Glutamatergic neuron (in vitro differentiated cells): ENCODE measurements around the gene SUSD2. TPM values are rescaled to one million over a fixed set of nuclear protein-coding genes. Genes with fewer than 3 reads are reported as not detected.
"Not testable (repeated sequence)": the region's sequence is repeated elsewhere in the genome, so short reads cannot be mapped to it uniquely, and the experiment has no call there.

Experiments
- DNase-seq: peaks from one replicate; pipeline ENCODE4 v3.0.0; 2022
- H3K27ac Mint-ChIP-seq: one replicate; pipeline ENCODE4 v1.8.0; 2020; ENCODE audit warnings: mild to moderate bottlenecking, mixed read lengths, inconsistent platforms; ENCODE audit not compliant: unreplicated experiment
- H3K27me3 Mint-ChIP-seq: one replicate; pipeline ENCODE4 v1.8.0; 2020; ENCODE audit warnings: mild to moderate bottlenecking, moderate library complexity, mixed read lengths, inconsistent platforms; ENCODE audit not compliant: unreplicated experiment
- H3K36me3 Mint-ChIP-seq: one replicate; pipeline ENCODE4 v1.8.0; 2020; ENCODE audit warnings: mild to moderate bottlenecking, mixed read lengths, inconsistent platforms; ENCODE audit not compliant: unreplicated experiment
- H3K4me1 Mint-ChIP-seq: one replicate; pipeline ENCODE4 v1.8.0; 2020; ENCODE audit warnings: mild to moderate bottlenecking, low read depth, mixed read lengths, inconsistent platforms; ENCODE audit not compliant: unreplicated experiment
- H3K4me3 Mint-ChIP-seq: one replicate; pipeline ENCODE4 v1.8.0; 2020; ENCODE audit warnings: mild to moderate bottlenecking, mixed read lengths, inconsistent platforms; ENCODE audit not compliant: unreplicated experiment
- H3K9me3 Mint-ChIP-seq: one replicate; pipeline ENCODE4 v1.8.0; 2020; ENCODE audit warnings: mild to moderate bottlenecking, moderate library complexity, mixed read lengths, inconsistent platforms; ENCODE audit not compliant: unreplicated experiment
- CTCF ChIP-seq: fragments of 200-600 bp; sonication (generic); IDR thresholded peaks from one replicate; pipeline ENCODE4 v1.5.0; 2021; ENCODE audit not compliant: partially characterized antibody, unreplicated experiment
- total RNA-seq: library from RNA; stranded (reverse); fragmentation: NEBNext Ultra II Directional; extraction: Animal tissue kit (Norgen Biotek cat#: 25700); gene quantifications from one replicate; pipeline ENCODE4 v1.2.1, GENCODE V29; 2021; ENCODE audit not compliant: unreplicated experiment

Gene SUSD2
- total RNA-seq, 1 donor from 2014 or later = 123 TPM

GRCh38 chr22:24232725-24233124, 51.4 kb downstream of the SUSD2 start:
- H3K36me3 Mint-ChIP-seq = no peaks in the 10 kb centered on the region
- H3K4me1 Mint-ChIP-seq = no peaks in the 10 kb centered on the region
- H3K4me3 Mint-ChIP-seq = no peak overlapping the region
- H3K27me3 Mint-ChIP-seq = peaks cover 2% of the 10 kb centered on the region
- no peak for DNase-seq
- H3K9me3 Mint-ChIP-seq = peaks cover 1% of the 10 kb centered on the region
- no peak for TF ChIP-seq CTCF
- H3K27ac Mint-ChIP-seq = no peak overlapping the region

- H3K4me1 Mint-ChIP-seq = no peaks in the 10 kb centered on the region
- no peak overlapping the region for H3K4me3 Mint-ChIP-seq
- DNase-seq = no peak
- no peaks in the 10 kb centered on the region for H3K36me3 Mint-ChIP-seq
- no peak overlapping the region for H3K27ac Mint-ChIP-seq
- no peak for TF ChIP-seq CTCF
- peaks cover 2% of the 10 kb centered on the region for H3K27me3 Mint-ChIP-seq
- H3K9me3 Mint-ChIP-seq = peaks cover 1% of the 10 kb centered on the region
Measured at GRCh38 chr22:24233235-24233634, 51.9 kb downstream of the SUSD2 start.

- Mint-ChIP-seq H3K36me3 (no peaks in the 10 kb centered on the region), H3K27me3 (peaks cover 2% of the 10 kb centered on the region), H3K9me3 (peaks cover 1% of the 10 kb centered on the region), H3K4me3 (no peak overlapping the region), H3K27ac (no peak overlapping the region), H3K4me1 (no peaks in the 10 kb centered on the region)
- no peak for TF ChIP-seq CTCF
- DNase-seq = no peak
Measured at GRCh38 chr22:24233816-24234215, 52.5 kb downstream of the SUSD2 start.

- Mint-ChIP-seq H3K4me1 (no peaks in the 10 kb centered on the region), H3K4me3 (no peak overlapping the region), H3K27ac (no peak overlapping the region), H3K27me3 (peaks cover 2% of the 10 kb centered on the region), H3K9me3 (peaks cover 1% of the 10 kb centered on the region), H3K36me3 (no peaks in the 10 kb centered on the region)
- no peak for TF ChIP-seq CTCF
- no peak for DNase-seq
Measured at GRCh38 chr22:24235315-24235714, 54.0 kb downstream of the SUSD2 start.

- no peaks in the 10 kb centered on the region for H3K36me3 Mint-ChIP-seq
- H3K4me1 Mint-ChIP-seq = no peaks in the 10 kb centered on the region
- H3K27me3 Mint-ChIP-seq = peaks cover 2% of the 10 kb centered on the region
- no peak overlapping the region for H3K4me3 Mint-ChIP-seq
- TF ChIP-seq CTCF = no peak
- H3K27ac Mint-ChIP-seq = no peak overlapping the region
- no peaks in the 10 kb centered on the region for H3K9me3 Mint-ChIP-seq
- DNase-seq = no peak
Measured at GRCh38 chr22:24236656-24237055, 55.4 kb downstream of the SUSD2 start.

- not testable (repeated sequence) for DNase-seq, H3K4me3 Mint-ChIP-seq, H3K4me1 Mint-ChIP-seq, H3K9me3 Mint-ChIP-seq, H3K27me3 Mint-ChIP-seq, H3K36me3 Mint-ChIP-seq, H3K27ac Mint-ChIP-seq
Measured at GRCh38 chr22:24238101-24238694, 56.9 kb downstream of the SUSD2 start.
